NCI-H345 (cell line): ENCODE data around the gene HADHA.

Source experiments
- DNase-seq: peaks from one replicate; lab custom pipeline; 2025; lab: John Stamatoyannopoulos, UW

HADHA gene

GRCh38 chr2:26191316-26192159 is 52.9 kb downstream of the HADHA start:
- DNase-seq: no peak

GRCh38 chr2:26190369-26190768 is 54.1 kb downstream of the HADHA start:
- no peak for DNase-seq

- no peak for DNase-seq
Measured at GRCh38 chr2:26189751-26190150, 54.7 kb downstream of the HADHA start.

GRCh38 chr2:26189123-26189522 is 55.3 kb downstream of the HADHA start:
- no peak for DNase-seq

- no peak for DNase-seq
Measured at GRCh38 chr2:26187537-26188104, 56.8 kb downstream of the HADHA start.

GRCh38 chr2:26187114-26187513 is 57.3 kb downstream of the HADHA start:
- no peak for DNase-seq

GRCh38 chr2:26185954-26186770 is 58.3 kb downstream of the HADHA start:
- DNase-seq: no peak

- DNase-seq: no peak
Measured at GRCh38 chr2:26185304-26185928, 59.0 kb downstream of the HADHA start.

GRCh38 chr2:26184555-26185303 is 59.7 kb downstream of the HADHA start:
- no peak for DNase-seq

- DNase-seq: no peak
Measured at GRCh38 chr2:26184121-26184520, 60.3 kb downstream of the HADHA start.

GRCh38 chr2:26182887-26183630 is 61.4 kb downstream of the HADHA start:
- no peak for DNase-seq

- no peak for DNase-seq
Measured at GRCh38 chr2:26182441-26182840, 62.0 kb downstream of the HADHA start.

GRCh38 chr2:26179446-26179913 is 65.0 kb downstream of the HADHA start:
- DNase-seq: no peak

- DNase-seq: no peak
Measured at GRCh38 chr2:26178746-26179436, 65.5 kb downstream of the HADHA start.

- DNase-seq: no peak
Measured at GRCh38 chr2:26178246-26178645, 66.2 kb downstream of the HADHA start.

- DNase-seq: no peak
Measured at GRCh38 chr2:26177122-26177521, 67.3 kb downstream of the HADHA start.

GRCh38 chr2:26176279-26176615 is 68.2 kb downstream of the HADHA start:
- DNase-seq: no peak

GRCh38 chr2:26175466-26176278 is 68.8 kb downstream of the HADHA start:
- no peak for DNase-seq

- DNase-seq: no peak
Measured at GRCh38 chr2:26174691-26175465, 69.6 kb downstream of the HADHA start.
